DMS 273 (cell line): Measurements from ENCODE around the gene EML4.
"Not testable (repeated sequence)": the region's sequence is repeated elsewhere in the genome, so short reads cannot be mapped to it uniquely, and the experiment has no call there.

Source experiments
- DNase-seq: peaks from one replicate; lab custom pipeline; 2025; ENCODE audit not compliant: unreplicated experiment; lab: John Stamatoyannopoulos, UW

Gene EML4

DNA sequence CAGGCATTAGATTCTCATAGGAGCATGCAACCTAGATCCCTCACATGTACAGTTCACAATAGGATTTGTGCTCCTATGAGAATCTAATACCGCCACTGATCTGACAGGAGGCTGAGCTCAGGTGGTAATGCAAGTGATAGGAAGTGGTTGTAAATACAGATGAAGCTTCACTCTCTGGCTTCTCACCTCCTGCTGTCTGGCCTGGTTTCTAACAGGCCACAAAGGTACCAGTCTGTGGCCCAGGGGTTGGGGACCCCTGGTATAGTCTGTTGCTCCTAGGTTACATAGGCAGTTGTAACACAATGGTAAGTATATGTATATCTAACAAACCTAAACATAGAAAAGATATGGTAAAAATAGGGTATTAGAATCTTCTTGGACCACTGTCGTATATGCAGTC, 81.8 kb downstream of the EML4 start:
- DNase-seq: no peak

GRCh38 chr2:42252464-42252863, 83.3 kb downstream of the EML4 start:
- no peak for DNase-seq

DNA sequence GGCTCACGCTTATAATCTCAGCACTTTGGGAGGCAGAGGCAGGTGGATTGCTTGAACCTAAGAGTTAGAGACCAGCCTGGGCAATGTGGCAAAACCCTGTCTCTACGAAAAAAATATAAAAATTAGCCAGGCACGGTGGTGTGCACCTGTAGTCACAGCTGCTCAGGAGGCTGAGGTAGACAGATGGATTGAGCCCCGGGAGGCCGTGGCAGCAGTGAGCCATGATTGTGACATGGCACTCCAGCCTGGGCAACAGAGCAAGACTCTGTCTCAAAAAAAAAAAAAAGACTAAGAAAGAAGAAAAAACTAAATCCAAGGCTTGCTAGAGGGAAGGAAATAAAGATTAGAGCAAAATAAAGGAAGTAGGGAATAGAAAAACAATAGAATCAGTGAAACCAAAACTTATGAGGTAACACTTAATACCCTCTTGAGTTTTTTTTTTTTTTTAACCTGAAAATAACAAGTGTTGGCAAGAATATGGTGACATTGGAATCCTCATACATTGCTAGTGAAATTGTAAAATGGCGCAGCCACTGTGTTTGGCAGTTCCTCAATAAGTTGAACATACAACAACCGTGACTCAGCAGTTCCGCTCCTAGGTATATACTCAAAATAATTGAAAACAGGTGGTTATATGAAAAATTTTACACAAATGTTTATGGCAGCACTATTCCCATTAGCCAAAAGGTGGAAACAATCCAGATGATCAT, 85.2 kb downstream of the EML4 start:
- no peak for DNase-seq

GRCh38 chr2:42256505-42256904, 87.4 kb downstream of the EML4 start:
- no peak for DNase-seq

DNA sequence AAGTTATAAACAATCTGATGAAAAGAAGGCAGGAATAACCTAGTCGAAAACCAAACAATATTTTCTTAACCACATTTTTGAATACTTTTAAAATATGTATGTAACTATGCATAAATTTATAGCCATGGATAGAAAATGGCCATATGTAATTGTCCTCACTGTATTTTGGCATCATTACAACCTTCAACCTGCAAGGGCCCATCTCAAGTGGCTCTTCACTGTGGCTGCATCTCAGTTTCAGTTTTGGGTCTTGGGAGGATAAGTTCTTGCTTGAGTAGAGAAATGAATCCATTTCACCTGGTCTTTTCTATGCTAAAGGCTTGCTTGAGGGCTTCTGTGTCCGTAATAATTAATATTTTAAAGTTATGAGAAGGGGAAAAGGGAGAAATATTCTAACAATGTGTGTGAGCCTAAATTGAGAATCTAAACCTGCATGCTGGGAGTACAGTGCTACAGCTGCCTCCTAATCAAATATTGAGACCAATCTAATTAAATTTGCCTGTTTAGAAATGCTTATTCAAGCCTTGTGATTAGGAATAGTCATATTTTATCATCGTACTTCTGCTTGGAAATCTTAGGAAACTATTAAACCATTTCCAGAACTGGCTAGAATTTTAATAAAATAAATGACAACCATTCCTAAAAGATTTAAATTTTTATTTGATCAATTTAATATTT, 92.5 kb downstream of the EML4 start:
- no peak for DNase-seq

GRCh38 chr2:42266236-42266635, 97.1 kb downstream of the EML4 start:
- no peak for DNase-seq

DNA sequence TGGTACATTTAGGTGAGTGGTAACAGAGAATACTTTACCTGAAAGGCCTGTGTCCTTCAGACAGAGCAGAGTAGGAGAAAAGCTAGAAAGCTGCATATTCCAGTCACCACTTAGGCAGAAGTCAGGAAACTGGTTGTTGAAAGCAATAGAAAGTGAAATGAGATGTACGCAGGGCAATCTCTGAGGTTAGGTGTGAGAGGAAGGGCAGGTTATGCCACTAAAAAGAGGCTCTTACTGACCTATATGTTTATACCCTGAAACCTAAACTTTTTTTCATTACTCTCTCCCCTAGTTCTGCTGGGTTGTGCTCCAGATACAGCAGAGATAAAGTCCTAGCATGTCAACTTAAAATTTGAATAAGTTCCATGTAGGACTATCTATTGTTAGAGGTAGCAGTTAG, 98.4 kb downstream of the EML4 start:
- no peak for DNase-seq

- DNase-seq: no peak
Observed at GRCh38 chr2:42268528-42269151, 99.5 kb downstream of the EML4 start.

GRCh38 chr2:42270757-42271156, 101.6 kb downstream of the EML4 start:
- DNase-seq: no peak

GRCh38 chr2:42271246-42271645, 102.1 kb downstream of the EML4 start:
- DNase-seq: not testable (repeated sequence)

DNA sequence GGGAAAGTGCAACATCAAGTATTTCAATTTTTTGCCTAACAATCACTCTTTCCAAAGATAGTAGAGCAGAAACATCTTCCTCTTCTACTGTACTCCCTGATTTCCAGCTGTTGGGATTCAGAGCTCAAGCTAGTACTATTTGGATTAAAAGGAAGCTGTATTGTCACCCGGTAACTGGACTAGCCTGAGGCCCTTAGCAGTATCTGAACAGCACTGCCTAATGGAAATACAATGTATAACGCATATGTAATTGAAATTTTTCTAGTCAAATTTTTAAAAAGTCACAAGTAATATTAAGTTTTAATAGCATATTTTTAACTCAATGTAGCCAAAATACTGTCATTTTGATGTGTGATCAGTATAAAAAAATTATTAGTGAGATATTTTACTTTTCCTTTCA, 105.7 kb downstream of the EML4 start:
- no peak for DNase-seq

DNA sequence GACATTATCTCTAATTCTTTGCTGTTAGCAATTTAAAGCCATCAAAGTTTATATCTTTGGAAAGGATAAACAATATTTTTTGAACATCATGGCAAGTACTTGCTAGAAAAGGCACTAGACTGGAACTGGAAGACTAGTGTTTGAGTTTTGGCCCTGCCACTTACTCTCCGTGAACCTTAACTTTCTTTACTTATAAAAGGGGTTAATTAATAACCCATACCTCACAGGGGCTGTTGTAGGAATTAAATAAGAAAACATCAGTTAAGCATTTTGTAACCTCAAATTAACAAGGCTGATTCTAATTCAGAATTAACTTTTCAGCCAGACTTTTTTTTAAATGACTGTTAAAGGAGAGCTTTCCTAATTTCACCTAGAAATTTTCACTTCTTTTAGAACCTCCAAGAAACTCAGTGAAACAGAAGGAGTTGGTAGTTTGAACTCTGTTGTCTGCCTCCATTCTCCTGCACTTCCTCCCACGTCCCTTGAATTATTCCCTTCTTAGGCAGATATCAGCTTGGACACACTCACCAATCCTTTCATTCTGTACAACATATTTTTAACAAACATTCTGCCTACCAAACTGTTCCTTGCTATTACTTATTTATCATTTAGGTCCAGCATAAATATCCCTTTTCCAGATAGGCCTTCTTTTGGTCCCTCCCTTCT, 112.4 kb downstream of the EML4 start:
- DNase-seq: no peak

DNA sequence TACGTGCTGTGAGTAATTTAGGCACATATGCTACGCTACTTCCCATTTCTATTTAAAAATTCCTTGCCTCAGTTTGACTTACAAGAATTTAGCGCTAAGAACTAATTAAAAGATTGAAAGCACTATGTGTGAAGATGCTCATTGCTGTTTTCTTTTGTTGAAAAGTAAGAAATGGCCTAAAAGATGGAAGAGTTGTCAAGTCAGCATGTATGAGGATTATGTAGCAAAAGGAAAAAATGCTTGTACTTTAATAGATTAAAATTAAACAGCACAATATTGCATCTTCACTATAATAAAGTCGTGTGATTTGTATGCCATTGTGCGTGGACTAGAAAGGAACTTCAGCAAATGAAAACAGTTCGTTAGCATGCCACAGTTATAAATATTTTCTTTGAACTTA, 114.9 kb downstream of the EML4 start:
- no peak for DNase-seq

DNA sequence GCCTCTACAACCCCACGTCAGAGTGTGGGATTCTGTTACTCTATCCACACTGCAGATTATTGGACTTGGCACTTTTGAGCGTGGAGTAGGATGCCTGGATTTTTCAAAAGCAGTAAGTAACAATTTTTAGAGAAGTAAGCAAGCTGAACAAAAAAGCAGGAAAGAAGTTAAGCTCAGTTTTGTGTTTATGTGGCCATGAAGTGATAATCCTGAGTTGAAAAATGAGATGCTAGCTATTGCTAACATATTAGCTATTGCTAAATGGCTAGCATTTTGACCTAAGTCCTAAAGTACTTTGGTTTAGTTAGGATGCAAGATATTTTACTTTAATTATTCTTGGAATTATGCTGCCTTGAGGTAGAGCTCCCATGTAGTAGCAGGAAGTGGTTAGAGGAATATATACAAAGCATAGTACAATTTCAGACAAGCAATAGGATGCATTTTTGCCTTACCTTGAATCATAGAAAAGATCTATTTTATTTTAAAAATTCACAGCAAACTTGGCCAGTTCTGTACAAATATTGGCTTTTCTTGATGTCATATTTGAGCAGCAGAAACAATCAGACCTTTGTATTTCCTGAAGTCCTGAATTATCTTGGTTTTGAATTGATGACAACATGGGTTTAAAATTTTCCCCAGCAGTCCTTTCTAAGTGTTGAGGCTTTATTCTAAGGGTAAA, 117.3 kb downstream of the EML4 start:
- no peak for DNase-seq

DNA sequence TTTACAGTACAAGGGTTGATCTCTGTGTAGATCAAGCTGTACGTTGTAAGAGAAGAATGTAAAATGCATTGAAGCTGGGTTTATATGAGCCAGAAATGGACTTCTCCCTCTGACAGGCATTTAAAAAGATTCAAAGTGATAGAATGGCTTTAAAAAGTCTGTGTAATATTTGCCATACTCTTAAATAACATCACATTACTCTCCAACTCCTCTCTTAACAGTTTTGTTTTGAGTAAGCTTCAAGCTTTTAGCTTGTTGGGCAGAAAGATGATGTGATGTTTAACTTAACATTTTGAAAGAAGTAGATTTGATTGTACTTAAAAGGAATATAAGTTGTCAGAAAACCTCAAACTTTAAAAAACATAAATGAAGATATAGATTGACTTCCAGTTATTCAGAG, 119.7 kb downstream of the EML4 start:
- no peak for DNase-seq

- DNase-seq: no peak
Observed at GRCh38 chr2:42289222-42289621, 120.1 kb downstream of the EML4 start.

DNA sequence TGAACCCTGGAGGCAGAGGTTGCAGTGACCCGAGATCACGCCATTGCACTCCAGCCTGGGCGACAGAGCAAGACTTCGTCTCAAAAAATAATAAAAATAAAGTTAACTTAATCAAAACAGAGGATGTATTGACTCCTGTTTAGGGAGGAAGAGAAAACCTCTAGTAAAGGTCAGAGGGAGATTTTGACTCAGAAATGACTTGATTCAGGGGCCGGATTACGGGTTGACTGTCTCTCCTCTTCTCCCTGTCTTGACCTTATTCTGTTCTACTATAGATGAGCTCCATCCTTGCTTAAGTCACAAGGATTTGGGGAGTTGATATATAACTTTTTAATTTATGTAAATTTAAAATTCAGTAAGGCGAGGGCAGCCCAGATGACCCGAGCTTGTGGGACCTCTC, 120.9 kb downstream of the EML4 start:
- no peak for DNase-seq

DNA sequence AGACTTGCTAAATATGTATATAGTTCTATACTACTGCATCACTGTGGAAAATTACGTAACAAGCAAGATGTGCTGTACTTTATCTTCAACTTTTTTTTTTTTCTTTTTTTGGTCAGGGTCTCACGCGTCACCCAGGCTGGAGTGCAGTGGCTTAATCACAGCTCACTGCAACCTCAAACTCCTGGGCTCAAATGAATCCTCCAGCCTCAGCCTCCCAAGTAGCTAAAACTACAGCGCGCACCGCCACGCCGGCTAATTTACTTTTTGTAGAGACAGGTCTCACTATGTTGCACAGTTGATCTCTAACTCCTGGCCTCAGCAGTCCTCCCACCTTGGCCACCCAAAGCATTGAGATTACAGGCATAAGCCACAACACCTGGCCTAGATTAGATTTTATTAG, 123.9 kb downstream of the EML4 start:
- no peak for DNase-seq

- no peak for DNase-seq
Observed at GRCh38 chr2:42296226-42296625, 127.1 kb downstream of the EML4 start.

DNA sequence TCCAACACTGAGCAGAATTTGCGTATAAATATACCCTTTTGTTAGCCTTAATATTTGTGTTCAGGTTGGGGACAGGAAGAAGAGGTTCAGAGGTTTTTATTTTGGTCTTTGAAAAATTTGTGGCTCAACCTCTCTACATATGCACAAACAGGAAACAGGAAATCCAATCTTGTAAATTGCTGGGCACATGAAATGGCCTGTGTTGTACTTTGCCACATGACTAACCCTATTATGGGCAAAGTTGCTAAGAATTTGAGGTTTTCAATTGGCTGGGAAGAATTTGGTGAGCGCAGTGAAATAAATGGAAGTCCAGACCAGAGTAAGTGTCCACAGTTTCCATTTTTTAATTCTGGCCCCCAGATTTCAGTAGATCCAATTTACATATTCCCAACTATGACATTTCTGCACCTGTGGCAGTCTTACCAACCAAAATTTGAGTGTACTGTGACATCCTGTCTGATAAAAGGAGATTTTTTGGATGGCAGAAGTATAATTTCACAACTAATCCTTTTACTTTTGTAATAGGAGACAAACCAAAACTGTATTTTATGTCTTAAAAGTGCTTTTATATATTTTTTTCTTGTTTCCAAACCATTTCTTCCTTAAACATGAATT, 128.3 kb downstream of the EML4 start:
- DNase-seq: no peak

DNA sequence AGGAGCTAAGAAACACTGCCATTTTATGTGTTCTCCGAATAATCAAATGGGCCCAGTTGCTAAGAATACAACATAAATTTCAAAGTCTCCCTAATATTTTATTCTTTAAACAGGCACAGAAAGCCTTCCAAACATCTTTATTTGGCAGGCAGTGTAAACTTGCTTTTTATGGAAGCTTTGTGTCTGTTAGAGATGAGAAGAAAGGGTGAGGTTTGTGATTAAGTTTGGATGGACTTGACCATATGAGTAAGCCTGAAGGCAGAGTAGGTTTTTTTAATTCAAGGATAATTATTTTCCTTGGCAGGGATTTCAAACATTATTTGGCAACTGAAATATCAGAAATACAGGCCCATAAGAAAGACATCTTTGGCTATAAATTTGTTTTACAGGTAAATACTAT, 129.0 kb downstream of the EML4 start:
- DNase-seq: no peak
